ENCODE measurements around the gene FARSA.
"Not testable (repeated sequence)": the region's sequence is repeated elsewhere in the genome, so short reads cannot be mapped to it uniquely, and the experiment has no call there.

The FARSA gene

GRCh38 chr19:12937093-12937926, 3.8 kb upstream of the FARSA start:
- DNase-seq = peak; percentile 89

GRCh38 chr19:12936582-12936981, 3.1 kb upstream of the FARSA start:
- no peak for DNase-seq

GRCh38 chr19:12935071-12935470, 1.6 kb upstream of the FARSA start:
- DNase-seq = no peak

GRCh38 chr19:12932392-12933286, 872 bp downstream of the FARSA start:
- peak; percentile 29 for DNase-seq

GRCh38 chr19:12930002-12930645, 3.4 kb downstream of the FARSA start:
- DNase-seq = peak; percentile 15

GRCh38 chr19:12924621-12925310, 8.7 kb downstream of the FARSA start:
- no peak for DNase-seq

- no peak for DNase-seq
Observed at GRCh38 chr19:12922959-12923358, 10.6 kb downstream of the FARSA start.

GRCh38 chr19:12921047-12921446, 12.5 kb downstream of the FARSA start:
- DNase-seq = no peak

GRCh38 chr19:12918253-12918652, 15.3 kb downstream of the FARSA start:
- DNase-seq = no peak

GRCh38 chr19:12915860-12916259, 17.7 kb downstream of the FARSA start:
- DNase-seq = not testable (repeated sequence)

GRCh38 chr19:12913851-12914690, 19.4 kb downstream of the FARSA start:
- peak; percentile 92 for DNase-seq

- DNase-seq = no peak
Observed at GRCh38 chr19:12913011-12913561, 20.4 kb downstream of the FARSA start.

- DNase-seq = no peak
Observed at GRCh38 chr19:12912571-12912970, 20.9 kb downstream of the FARSA start.

GRCh38 chr19:12907166-12907565, 26.3 kb downstream of the FARSA start:
- no peak for DNase-seq

- DNase-seq = no peak
Observed at GRCh38 chr19:12899891-12900518, 33.5 kb downstream of the FARSA start.

- no peak for DNase-seq
Observed at GRCh38 chr19:12896460-12896859, 37.1 kb downstream of the FARSA start.

GRCh38 chr19:12893582-12893981, 39.9 kb downstream of the FARSA start:
- DNase-seq = no peak

GRCh38 chr19:12891553-12892021, 41.9 kb downstream of the FARSA start:
- DNase-seq = no peak

GRCh38 chr19:12890787-12891552, 42.5 kb downstream of the FARSA start, which contains the start of gene GCDH:
Gene GCDH (plus strand): TSS chr19:12891160. CDS start chr19:12891305, 145 bp downstream.
- peak; percentile 100 for DNase-seq

GRCh38 chr19:12890299-12890786, 43.2 kb downstream of the FARSA start:
- DNase-seq = not testable (repeated sequence)
